Mucosa of stomach (tissue), 1 donor: ENCODE data around the gene HAVCR1.
"Not testable (repeated sequence)": the region's sequence is repeated elsewhere in the genome, so short reads cannot be mapped to it uniquely, and the experiment has no call there.

Experiments used
- H3K27me3 ChIP-seq: one replicate; pipeline ENCODE4 v1.7.0; 2013; ENCODE audit warnings: mild to moderate bottlenecking, low read length; ENCODE audit not compliant: control insufficient read depth, insufficient read depth
- H3K36me3 ChIP-seq: one replicate; pipeline ENCODE4 v1.7.0; 2013; ENCODE audit warnings: low read length; ENCODE audit not compliant: control insufficient read depth, insufficient read depth
- H3K4me1 ChIP-seq: one replicate; pipeline ENCODE4 v1.7.0; 2013; ENCODE audit warnings: mild to moderate bottlenecking, low read length; ENCODE audit not compliant: control insufficient read depth, insufficient read depth
- H3K4me3 ChIP-seq: one replicate; pipeline ENCODE4 v1.7.0; 2013; ENCODE audit warnings: low read length
- H3K9ac ChIP-seq: one replicate; pipeline ENCODE4 v1.7.0; 2013; ENCODE audit warnings: mild to moderate bottlenecking, low read length, moderate library complexity
- H3K9me3 ChIP-seq: one replicate; pipeline ENCODE4 v1.7.0; 2013; ENCODE audit warnings: mild to moderate bottlenecking, low read length, moderate library complexity; ENCODE audit not compliant: control insufficient read depth
- donor health status: Pancreatic carcinoma.

Gene HAVCR1

DNA sequence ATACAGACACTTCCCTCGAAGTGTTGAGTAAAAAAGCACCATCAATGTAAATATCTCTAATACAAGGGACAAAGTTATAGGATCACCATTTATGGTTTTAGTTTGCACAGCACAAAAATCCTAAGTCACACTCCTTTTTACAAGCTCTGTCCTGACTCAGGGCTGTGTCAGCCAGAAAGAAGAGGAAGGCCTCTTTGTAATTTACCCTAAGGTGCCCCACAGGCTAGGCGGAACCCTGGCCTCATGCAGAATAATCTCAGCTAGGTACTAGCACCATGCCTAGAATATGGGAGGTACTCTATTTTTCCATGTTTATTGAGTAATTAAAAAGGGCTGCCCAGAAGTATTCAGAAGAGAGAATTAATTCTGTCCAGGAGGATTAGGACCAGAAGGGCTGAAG lies 36.9 kb downstream of the HAVCR1 start:
- Histone ChIP-seq H3K9me3 (no peaks in the 10 kb centered on the region), H3K27me3 (no peaks in the 10 kb centered on the region), H3K36me3 (no peaks in the 10 kb centered on the region), H3K4me3 (no peak overlapping the region), H3K9ac (no peak overlapping the region), H3K4me1 (no peaks in the 10 kb centered on the region)

GRCh38 chr5:157020511-157021222 lies 38.2 kb downstream of the HAVCR1 start:
- Histone ChIP-seq H3K9me3 (no peaks in the 10 kb centered on the region), H3K4me3 (no peak overlapping the region), H3K4me1 (no peaks in the 10 kb centered on the region)

DNA sequence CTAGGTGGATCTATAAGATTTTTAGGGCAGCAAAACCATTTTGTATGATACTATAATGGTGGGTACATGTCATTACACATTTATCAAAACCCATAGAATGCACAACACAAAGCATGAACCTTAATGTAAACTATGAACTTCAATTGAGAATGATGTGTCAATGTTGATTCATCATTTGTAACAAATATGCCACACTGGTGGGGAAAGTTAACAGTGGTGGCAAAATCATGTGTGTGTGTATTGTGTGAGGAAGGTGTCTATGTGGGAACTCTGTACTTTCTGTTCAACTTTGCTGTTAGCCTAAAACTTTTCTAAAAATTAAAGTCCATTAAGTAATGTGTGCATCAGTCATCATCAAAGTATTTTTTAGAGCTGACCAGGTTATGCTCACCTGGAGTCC lies 38.9 kb downstream of the HAVCR1 start:
- H3K9ac ChIP-seq = no peak overlapping the region
- no peak overlapping the region for H3K4me3 ChIP-seq
- H3K9me3 ChIP-seq = no peaks in the 10 kb centered on the region

More at GRCh38 chr5:157020511-157021222, 38.2 kb downstream of the HAVCR1 start:
- no peaks in the 10 kb centered on the region for H3K27me3 ChIP-seq
- no peak overlapping the region for H3K9ac ChIP-seq
- no peaks in the 10 kb centered on the region for H3K36me3 ChIP-seq

DNA sequence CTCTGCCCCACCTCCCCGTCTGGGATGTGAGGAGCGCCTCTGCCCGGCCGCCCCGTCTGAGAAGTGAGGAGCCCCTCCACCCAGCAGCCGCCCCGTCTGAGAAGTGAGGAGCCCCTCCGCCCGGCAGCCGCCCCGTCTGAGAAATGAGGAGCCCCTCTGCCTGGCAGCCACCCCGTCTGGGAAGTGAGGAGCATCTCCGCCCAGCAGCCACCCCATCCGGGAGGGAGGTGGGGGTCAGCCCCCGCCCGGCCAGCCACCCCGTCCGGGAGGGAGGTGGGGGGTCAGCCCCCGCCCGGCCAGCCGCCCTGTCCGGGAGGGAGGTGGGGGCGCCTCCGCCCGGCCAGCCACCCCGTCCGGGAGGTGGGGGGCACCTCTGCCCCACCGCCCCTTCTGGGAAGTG lies 44.8 kb downstream of the HAVCR1 start:
- not testable (repeated sequence) for H3K27me3 ChIP-seq, H3K4me1 ChIP-seq, H3K36me3 ChIP-seq, H3K4me3 ChIP-seq, H3K9ac ChIP-seq, H3K9me3 ChIP-seq

More for the DNA sequence above, 38.9 kb downstream of the HAVCR1 start:
- Histone ChIP-seq H3K27me3 (no peaks in the 10 kb centered on the region), H3K4me1 (no peaks in the 10 kb centered on the region), H3K36me3 (no peaks in the 10 kb centered on the region)

DNA sequence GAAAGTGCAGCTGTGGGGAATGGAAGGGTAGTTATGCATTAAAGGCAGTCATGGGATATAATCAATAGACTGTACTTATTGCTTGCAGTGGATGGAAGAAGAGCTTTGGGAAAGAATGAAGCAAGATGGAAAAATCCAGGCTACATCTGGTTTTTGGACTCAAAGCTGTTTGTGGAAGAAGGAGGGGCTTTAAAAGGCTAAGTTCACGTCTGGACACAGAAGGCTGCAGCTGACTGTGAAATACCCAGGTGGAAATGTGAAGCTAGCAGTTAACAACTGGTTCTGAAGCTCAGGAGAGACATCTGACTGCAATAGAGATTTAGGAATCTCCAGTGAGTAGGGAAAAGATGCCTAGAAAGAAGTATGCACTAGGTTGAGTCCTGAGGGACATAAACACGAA lies 52.7 kb downstream of the HAVCR1 start:
- no peak overlapping the region for H3K9ac ChIP-seq
- H3K27me3 ChIP-seq = no peaks in the 10 kb centered on the region
- no peaks in the 10 kb centered on the region for H3K9me3 ChIP-seq
- no peaks in the 10 kb centered on the region for H3K4me1 ChIP-seq
- H3K36me3 ChIP-seq = no peaks in the 10 kb centered on the region
- no peak overlapping the region for H3K4me3 ChIP-seq

DNA sequence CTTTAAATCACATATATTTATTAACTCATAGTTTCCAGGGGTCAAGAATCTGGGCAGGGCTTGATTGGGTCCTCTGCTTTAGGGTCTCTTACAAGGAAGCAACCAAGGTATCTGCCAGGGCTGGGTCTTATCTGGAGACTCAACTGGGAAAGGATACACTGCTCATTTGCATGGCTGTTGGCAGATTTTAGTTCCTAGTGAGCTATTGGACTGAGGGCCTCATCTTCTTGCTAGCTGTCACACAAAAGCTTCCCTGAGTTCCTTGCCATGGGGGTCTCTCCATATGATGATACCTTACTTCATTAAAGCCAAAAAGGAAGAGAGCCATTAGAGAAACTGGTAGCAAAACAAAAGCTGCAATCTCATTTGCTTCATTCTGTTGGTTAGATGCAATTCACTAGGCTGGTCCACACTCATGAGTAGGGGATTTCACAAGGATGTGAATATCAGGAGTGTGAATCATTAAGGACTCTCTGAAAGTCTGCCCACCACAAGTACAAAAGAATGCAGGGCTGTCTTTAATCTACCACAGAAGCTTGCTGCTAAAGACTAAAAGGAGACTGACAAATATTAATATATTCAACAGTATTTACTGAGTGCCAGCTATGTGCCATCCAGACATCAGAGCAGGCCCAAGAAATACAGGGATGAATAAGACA lies 53.9 kb downstream of the HAVCR1 start:
- H3K36me3 ChIP-seq = no peaks in the 10 kb centered on the region
- H3K27me3 ChIP-seq = no peaks in the 10 kb centered on the region
- no peak overlapping the region for H3K9ac ChIP-seq
- H3K4me3 ChIP-seq = no peak overlapping the region
- H3K4me1 ChIP-seq = no peaks in the 10 kb centered on the region
- H3K9me3 ChIP-seq = no peaks in the 10 kb centered on the region

DNA sequence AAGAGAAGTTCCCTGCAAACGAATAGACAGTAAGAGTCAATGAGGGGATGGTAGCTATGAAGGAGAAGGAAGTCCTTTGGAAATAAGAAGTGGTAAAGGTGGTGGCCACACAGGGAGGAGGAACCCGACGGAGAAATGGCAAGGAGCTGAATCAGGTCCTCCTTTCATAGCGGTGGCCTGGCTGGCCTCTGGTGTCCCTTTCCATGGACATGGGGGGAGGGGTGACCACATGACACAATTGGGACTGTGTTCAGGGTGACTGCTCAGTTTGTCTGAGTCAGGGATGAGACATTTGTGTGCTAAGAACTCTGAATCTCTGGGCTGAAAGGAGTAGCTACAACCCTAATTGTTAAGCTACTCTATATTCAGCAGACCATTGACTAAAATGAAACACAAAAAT lies 67.2 kb downstream of the HAVCR1 start:
- H3K36me3 ChIP-seq = no peaks in the 10 kb centered on the region
- H3K4me1 ChIP-seq = no peaks in the 10 kb centered on the region
- no peak overlapping the region for H3K4me3 ChIP-seq
- H3K9ac ChIP-seq = no peak overlapping the region
- H3K9me3 ChIP-seq = no peaks in the 10 kb centered on the region
- no peaks in the 10 kb centered on the region for H3K27me3 ChIP-seq

GRCh38 chr5:156984064-156984463 lies 74.9 kb downstream of the HAVCR1 start:
- Histone ChIP-seq H3K9ac (no peak overlapping the region), H3K4me1 (no peaks in the 10 kb centered on the region), H3K4me3 (no peak overlapping the region), H3K9me3 (no peaks in the 10 kb centered on the region), H3K27me3 (no peaks in the 10 kb centered on the region), H3K36me3 (no peaks in the 10 kb centered on the region)

DNA sequence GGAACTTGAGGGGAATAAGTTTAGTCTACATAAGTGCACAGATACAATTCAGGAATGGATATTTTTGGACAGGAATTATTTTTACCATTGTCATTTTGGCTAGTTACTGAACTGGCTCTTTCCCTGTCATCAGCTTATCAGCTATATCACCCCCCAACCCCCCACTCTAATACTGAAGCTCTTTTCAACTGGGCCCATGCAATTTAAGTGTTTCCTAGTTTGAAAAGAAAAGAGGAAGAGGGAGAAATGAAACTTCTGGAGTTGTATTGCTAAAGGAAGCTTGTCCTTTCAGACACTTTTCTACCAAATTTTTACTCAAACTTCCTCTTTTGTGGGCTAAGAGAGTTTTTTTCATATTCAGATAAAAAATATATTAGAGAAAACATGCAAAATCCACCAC lies 77.4 kb downstream of the HAVCR1 start:
- Histone ChIP-seq H3K27me3 (no peaks in the 10 kb centered on the region), H3K4me1 (no peaks in the 10 kb centered on the region), H3K4me3 (no peak overlapping the region), H3K36me3 (no peaks in the 10 kb centered on the region), H3K9ac (no peak overlapping the region), H3K9me3 (no peaks in the 10 kb centered on the region)
